Prostate gland (tissue), 2 donors: ENCODE results near the gene BABAM2.

Experiments used
- POLR2AphosphoS5 ChIP-seq: sonication (generic); formaldehyde crosslinking; IDR thresholded peaks from one replicate; pipeline ENCODE4 v1.6.1; 2017; ENCODE audit warnings: antibody characterized with exemption
- TF ChIP-seq, protein P1 (sequence below), 4 experiments: fragments of 200-600 bp in 2 of 4; fragments of 450-650 bp in 2 of 4; sonication (generic) in 2 of 4; IDR thresholded peaks; 1 replicate in 3 of 4; 2 replicates in 1 of 4; pipeline ENCODE4 v1.5.1; 2016 to 2019; ENCODE audit warnings: antibody characterized with exemption in 4 of 4, mild to moderate bottlenecking in 2 of 4, moderate library complexity in 2 of 4

GRCh38 chr2:27878825-27879224 lies 11.7 kb upstream of the BABAM2 start:
- TF ChIP-seq, protein P1, sequence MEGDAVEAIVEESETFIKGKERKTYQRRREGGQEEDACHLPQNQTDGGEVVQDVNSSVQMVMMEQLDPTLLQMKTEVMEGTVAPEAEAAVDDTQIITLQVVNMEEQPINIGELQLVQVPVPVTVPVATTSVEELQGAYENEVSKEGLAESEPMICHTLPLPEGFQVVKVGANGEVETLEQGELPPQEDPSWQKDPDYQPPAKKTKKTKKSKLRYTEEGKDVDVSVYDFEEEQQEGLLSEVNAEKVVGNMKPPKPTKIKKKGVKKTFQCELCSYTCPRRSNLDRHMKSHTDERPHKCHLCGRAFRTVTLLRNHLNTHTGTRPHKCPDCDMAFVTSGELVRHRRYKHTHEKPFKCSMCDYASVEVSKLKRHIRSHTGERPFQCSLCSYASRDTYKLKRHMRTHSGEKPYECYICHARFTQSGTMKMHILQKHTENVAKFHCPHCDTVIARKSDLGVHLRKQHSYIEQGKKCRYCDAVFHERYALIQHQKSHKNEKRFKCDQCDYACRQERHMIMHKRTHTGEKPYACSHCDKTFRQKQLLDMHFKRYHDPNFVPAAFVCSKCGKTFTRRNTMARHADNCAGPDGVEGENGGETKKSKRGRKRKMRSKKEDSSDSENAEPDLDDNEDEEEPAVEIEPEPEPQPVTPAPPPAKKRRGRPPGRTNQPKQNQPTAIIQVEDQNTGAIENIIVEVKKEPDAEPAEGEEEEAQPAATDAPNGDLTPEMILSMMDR (IDR thresholded peaks at IDR 0.05), result no peak
- TF ChIP-seq POLR2AphosphoS5, result no peak
